HG03066 (cell line): ENCODE data around the gene TUBA1B.
A peak's percentile ranks its signal among the peaks of the same experiment; 100 is the strongest.
"Not testable (repeated sequence)": the region's sequence is repeated elsewhere in the genome, so short reads cannot be mapped to it uniquely, and the experiment has no call there.

ENCODE experiments used
- ATAC-seq: cut with Tn5 transposase; IDR thresholded peaks from one replicate; pipeline ENCODE4 v1.9.1; 2021; ENCODE audit warnings: low read depth; ENCODE audit not compliant: unreplicated experiment

Gene TUBA1B

GRCh38 chr12:49127971-49128370 is 3.2 kb downstream of the TUBA1B start:
- not testable (repeated sequence) for ATAC-seq

- ATAC-seq = no peak
Measured at GRCh38 chr12:49126852-49127763, 4.1 kb downstream of the TUBA1B start.

- no peak for ATAC-seq
Measured at GRCh38 chr12:49121047-49121696, 10.0 kb downstream of the TUBA1B start.

GRCh38 chr12:49111206-49111605 is 20.0 kb downstream of the TUBA1B start:
- peak; percentile 4 for ATAC-seq

GRCh38 chr12:49110464-49111155 is 20.6 kb downstream of the TUBA1B start, which contains the start of gene LMBR1L:
Gene LMBR1L (minus strand): TSS chr12:49110847. CDS start chr12:49110555, 292 bp downstream.
- ATAC-seq = peak; percentile 98

- no peak for ATAC-seq
Measured at GRCh38 chr12:49109641-49110463, 21.3 kb downstream of the TUBA1B start.

- ATAC-seq = no peak
Measured at GRCh38 chr12:49108958-49109404, 22.2 kb downstream of the TUBA1B start.

- no peak for ATAC-seq
Measured at GRCh38 chr12:49105504-49106084, 25.6 kb downstream of the TUBA1B start.

GRCh38 chr12:49104822-49105221 is 26.4 kb downstream of the TUBA1B start:
- no peak for ATAC-seq

- no peak for ATAC-seq
Measured at GRCh38 chr12:49100380-49100779, 30.8 kb downstream of the TUBA1B start.

GRCh38 chr12:49098703-49099102 is 32.5 kb downstream of the TUBA1B start:
- no peak for ATAC-seq

GRCh38 chr12:49098035-49098451 is 33.2 kb downstream of the TUBA1B start:
- no peak for ATAC-seq

GRCh38 chr12:49097381-49097780 is 33.8 kb downstream of the TUBA1B start:
- ATAC-seq = no peak

GRCh38 chr12:49094975-49095365 is 36.2 kb downstream of the TUBA1B start:
- no peak for ATAC-seq

GRCh38 chr12:49094160-49094974 is 36.8 kb downstream of the TUBA1B start, which contains the start of gene DHH:
Gene DHH (minus strand): TSS chr12:49094801. CDS start chr12:49094512, 289 bp downstream.
- ATAC-seq = no peak

GRCh38 chr12:49093792-49094159 is 37.4 kb downstream of the TUBA1B start:
- no peak for ATAC-seq

- ATAC-seq = no peak
Measured at GRCh38 chr12:49092816-49093406, 38.3 kb downstream of the TUBA1B start.

- ATAC-seq = no peak
Measured at GRCh38 chr12:49092086-49092815, 38.9 kb downstream of the TUBA1B start.
